RPMI8226 (cell line): ENCODE measurements around the gene PDAP1.
"Not testable (repeated sequence)": the region's sequence is repeated elsewhere in the genome, so short reads cannot be mapped to it uniquely, and the experiment has no call there.

Experiments used
- DNase-seq: peaks from one replicate; pipeline ENCODE4 v3.0.0-alpha.2; 2015

PDAP1 gene

DNA sequence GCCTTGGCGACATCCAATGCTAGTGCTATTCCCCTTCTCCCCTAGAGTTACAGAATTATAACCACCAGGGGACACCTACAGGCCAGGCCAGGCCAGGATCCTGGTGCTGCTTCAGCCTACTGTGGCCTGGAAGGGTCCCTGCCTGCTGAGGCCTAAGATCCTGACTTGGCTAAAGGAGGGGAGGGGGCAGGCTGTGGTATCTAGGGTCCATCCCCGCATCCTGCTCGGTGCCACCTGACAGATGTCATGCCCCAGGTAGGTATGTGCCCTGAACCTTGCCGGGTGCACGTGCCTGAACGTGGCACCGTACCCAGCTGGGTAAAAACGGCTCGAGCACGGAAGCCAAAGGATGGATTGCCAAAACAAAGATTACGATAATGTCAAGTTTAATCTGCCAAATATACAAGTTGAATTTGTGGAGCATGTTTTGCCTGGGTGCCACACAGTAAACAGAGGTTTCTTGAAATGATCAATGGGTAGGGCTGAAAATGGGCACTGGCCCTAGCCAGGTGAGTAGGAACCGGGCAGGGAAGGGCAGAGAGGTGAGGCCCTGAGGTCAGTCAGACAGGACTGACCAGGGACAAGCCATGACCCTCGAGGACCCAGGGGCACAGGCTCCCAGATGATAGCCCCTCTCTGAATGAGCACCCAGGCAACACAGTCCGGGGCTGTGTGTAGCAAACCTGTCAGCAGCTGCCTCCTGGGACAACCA lies 12.6 kb downstream of the PDAP1 start:
- DNase-seq, result no peak

DNA sequence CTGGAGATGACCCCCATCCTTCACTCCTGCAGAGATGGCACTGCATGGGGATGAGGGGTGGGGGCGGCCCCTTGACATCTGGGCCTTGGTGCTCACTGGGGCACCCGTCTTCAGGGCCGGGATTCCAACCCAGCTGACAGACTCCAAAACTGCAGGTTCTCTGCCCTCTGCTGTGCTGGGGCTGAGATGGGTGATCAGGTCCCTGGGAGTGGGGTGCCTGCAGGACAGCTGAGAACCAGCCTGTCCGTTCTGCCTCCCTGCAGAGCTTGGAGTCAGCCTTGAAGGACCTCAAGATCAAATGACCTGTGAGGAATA lies 14.3 kb downstream of the PDAP1 start:
- DNase-seq, result no peak

DNA sequence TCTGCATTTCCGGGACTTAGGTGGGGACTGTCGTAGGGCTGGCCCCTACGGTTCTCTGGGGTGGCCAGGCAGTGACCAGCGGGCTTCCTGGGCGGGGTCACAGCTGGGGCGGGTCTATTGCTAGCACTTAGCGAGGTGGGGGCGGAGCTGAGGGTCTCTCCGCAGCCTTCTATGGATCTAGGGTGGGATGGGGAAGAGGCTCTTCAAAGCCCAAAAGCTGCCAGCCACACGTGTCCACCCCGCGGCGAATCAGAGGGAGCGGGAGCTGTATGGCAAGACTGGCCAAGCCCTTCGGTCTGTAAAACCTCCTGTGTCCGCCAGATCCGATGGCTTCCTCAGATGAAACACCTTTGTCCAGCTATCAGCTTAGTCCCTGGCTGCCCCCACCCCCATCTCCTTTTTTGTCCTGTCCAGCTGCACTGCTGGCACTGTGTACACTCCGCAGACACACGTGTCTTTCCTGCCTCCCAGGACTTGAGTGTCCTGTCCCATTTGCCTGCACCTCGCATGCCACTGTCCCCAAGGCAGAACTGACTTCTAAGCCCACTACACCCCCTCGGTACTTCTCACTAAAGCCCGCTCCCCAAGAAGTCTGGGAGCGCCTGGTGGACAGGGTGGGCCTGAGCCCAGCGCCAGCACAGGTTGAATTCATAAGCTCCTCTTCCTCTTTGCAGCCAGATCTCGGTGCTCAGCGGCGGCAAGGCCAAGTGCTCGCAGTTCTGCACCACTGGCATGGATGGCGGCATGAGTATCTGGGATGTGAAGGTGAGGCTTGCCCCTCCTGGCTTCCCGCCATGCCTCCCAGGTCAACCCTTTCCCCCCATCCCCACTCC lies 14.8 kb downstream of the PDAP1 start:
- no peak for DNase-seq

DNA sequence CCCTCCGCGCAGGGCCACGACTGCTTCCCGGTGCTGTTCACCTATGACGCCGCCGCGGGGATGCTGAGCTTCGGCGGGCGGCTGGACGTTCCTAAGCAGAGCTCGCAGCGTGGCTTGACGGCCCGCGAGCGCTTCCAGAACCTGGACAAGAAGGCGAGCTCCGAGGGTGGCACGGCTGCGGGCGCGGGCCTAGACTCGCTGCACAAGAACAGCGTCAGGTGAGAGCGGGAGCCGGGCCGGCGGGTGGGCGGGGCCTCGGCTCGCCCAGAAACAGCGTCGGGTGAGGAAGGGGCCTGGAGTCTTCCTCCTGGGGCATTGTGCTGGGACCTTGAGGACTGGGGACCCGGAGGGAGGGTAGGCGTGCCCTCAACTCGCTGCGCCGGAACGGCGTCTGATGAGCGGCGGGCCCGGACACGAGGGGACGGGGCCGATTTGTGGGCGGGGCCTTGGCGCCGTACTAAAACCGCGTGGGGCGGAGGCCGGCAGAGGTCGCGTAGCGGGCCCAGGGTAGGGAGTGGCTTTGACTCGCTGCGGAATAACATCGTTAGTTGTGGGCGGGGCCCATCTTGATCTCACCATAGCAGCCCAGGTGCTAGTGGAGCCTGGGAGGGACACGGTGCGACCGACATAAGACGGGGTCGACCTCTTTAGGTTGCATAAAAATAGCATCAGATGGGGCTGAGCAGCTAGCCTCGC lies 15.6 kb downstream of the PDAP1 start:
- DNase-seq, result no peak

DNA sequence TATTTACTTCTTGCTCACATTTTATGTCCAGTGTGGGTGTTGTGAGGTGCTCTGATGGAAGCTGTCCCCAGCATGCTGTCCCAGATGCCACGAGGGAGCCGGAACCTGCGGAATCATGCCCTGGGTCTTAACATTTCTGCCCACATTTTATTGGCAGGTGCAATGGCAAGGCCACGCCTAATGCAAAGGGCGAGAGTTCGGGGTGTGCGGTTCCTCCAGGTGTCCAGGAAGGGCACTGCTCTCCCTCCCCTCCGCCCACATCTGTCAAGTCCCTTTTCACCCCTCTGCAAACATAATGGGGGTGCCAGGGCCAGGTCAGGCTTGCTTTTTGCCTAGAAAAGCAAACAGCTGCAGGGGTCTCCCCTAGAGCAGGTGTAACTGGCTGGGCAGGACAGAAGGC lies 16.4 kb downstream of the PDAP1 start:
- no peak for DNase-seq

DNA sequence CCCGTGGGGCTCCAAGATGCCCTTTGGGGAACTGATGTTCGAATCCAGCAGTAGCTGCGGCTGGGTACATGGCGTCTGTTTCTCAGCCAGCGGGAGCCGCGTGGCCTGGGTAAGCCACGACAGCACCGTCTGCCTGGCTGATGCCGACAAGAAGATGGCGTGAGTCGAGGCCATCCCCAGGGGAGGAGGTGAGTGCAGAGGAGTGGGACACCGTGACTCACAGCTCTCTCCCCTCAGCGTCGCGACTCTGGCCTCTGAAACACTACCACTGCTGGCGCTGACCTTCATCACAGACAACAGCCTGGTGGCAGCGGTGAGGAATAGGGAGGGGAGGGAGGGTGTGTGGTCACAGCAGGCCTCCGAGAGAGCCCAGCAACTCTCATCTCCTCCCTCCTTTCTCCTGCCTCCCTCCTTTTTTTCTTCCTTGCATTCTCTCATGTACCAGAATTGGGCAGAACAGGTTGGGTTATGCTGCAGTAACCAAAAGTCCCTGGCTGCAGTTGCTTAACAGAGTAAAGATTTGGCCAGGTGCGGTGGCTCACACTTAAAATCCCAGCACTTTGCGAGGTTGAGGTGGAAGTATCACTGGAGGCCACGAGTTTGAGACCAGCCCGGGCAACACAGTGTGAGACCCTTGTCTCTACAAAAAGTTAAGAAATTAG lies 17.3 kb downstream of the PDAP1 start:
- DNase-seq, result no peak

DNA sequence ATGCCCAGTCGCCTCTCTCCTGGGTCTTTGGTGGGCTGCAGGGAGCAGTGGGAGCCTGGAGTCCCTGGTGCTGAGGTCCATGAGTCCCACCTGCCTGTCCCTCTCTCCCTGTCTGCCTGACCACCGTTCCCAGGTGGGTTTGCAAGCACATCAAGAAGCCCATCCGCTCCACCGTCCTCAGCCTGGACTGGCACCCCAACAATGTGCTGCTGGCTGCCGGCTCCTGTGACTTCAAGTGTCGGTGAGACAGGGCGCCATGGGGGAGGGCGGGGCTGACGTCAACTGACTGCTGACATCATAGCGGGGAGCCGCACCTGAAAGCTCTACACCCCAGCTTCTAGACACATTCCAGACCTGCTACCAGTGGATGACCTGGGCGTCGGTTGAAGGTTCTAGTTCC lies 18.6 kb downstream of the PDAP1 start:
- DNase-seq, result no peak

DNA sequence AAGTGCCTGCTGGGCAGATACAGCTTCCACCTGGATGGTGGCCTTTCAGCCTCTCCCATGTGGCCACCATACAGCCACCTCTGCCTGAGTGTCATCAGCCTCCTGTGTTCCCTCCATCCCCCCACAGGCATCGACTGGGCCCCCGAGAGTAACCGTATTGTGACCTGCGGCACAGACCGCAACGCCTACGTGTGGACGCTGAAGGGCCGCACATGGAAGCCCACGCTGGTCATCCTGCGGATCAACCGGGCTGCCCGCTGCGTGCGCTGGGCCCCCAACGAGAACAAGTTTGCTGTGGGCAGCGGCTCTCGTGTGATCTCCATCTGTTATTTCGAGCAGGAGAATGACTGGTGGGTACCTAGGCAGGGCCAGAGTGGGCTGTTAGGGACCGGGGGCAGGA lies 20.5 kb downstream of the PDAP1 start:
- DNase-seq, result no peak

DNA sequence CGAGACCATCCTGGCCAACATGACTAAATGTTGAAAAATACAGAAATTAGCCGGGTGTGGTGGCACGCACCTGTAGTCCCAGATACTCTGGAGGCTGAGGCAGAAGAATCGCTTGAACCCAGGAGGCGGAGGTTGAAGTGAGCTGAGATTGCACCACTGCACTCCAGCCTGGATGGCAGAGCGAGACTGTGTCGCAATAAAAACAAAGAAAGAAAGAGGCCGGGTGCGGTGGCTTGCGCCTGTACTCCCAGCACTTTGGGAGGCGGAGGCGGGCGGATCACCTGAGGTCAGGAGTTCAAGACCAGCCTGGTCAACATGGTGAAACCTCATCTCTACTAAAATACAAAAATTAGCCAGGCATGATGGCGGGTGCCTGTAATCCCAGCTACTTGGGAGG lies 21.2 kb downstream of the PDAP1 start:
- DNase-seq, result not testable (repeated sequence)

DNA sequence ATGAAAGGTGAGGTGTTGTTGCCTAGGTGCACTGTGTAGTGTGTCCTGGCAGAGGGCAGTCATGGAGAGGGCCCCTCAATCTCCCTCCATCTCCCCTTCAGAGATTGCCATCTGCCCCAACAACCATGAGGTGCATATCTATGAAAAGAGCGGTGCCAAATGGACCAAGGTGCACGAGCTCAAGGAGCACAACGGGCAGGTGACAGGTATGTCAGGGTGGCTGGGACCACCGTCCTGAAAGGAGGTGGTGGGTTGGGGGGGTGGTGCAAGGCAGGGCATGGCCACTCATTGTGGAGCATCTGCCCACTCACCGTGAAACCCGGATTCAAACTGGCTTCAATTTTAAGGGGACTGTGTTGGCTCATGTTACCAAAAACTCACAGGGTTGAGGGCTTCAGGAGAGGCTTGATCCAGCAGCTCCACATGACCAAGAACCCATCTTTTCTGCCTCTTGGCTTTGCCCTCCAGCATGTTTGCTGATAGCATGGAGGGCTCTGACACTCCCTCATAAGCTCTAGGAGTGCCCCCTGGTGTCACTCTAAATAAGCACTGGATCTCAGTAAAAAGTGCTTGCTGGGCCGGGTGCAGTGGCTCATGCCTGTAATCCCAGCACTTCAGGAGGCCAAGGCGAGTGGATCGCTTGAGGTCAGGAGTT lies 21.7 kb downstream of the PDAP1 start:
- peak; percentile 55 for DNase-seq

DNA sequence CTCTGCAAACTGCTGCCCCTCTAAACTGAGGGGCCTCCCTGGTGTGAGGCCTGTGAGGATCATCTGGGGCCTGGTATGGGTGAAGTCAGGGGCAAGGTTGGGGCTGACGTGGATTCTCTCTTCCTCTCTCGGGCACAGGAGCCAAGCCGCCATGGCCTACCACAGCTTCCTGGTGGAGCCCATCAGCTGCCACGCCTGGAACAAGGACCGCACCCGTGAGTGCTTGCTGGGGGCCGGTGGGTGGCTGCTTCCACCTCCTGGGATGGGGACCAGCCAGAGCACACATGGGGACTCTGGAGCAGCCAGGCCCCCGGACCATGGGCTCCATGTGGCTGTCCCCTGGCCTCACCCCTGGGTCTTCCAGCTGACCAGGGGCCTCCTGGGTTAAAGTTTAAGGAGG lies 22.8 kb downstream of the PDAP1 start:
- DNase-seq, result no peak

DNA sequence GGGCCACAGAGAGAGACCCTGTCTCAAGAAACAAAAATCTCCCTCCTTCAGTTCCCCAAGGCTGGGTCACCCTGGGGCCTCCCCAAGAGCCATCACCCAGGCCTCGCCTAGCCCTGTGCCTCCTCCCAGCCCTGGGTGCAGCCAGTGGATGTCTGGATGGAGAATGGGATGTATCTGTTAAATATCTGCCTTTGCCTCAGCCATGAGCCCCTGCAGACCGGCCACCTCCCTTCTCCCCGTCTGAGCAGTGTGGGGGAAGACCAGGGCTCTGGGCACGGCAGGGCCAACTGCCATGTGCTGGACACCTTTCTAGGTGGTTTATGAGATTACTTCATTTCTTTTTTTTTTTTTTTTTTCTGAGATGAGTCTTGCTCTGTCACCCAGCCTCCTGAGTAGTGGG lies 23.9 kb downstream of the PDAP1 start:
- DNase-seq, result no peak

DNA sequence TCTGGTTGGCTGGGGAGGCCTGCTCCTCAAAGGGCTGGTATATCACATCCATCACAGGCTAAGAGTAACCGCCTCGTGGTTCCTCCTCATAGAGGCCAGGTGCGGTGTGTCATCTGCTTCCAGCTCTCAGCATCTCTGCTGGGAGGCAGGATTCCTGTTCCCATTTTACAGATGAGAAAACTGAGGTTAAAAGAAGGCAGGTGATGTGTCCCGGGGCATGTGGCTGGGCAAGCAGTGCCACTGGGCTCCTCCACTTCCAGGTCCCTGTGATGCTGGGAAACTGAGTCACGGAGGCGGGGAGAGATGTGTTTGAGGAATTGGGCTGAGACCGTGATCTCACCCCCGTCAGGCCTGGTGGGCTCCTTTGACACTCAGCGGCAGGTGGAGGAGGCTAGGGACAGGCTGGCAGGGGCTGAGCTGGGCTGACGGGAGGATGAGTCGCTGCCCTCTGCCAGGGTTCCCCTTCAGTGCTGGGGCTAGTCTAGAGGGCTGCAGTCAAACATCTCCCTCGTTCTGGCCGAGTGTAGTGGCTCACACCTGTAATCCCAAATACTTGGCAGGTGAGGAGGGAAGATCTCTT lies 24.5 kb downstream of the PDAP1 start:
- no peak for DNase-seq

DNA sequence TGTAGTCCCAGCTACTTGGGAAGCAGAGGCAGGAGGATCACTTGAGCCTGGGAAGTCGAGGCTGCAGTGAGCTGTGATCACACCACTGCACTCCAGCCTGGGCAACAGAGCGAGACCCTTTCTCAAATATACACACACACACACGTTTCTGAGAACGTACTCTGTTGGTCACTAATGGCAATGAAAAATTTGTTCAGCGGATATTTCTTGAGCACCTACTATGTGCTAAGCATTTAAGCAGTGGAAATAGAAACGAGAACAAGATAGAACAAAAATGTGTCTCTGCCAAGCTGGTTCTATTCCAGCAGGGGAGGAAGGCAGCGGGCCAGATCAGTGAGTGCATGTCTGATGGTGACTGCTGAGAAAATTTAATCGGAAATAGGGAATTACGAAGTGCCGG lies 25.2 kb downstream of the PDAP1 start:
- no peak for DNase-seq

DNA sequence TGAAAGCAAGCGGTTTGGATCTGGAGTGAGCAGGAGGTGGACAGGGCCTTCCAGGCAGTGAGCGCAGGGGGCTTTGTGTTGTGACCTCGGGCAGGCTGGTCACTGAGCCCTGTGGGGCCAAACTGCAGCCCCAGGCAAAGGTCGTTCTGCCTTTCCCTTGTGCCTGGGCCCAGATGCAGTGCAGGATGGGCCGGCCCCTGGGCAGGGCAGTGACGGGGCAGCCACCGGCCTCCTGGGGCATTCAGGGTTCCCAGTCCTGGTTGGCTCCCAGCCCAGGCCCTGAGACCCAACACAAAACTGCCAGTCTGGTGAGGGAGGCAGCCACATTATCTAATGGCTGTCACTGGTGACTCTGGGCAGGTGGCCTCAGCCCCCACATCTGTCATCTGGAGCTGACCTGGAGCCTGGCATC lies 26.7 kb downstream of the PDAP1 start:
- peak; percentile 63 for DNase-seq

DNA sequence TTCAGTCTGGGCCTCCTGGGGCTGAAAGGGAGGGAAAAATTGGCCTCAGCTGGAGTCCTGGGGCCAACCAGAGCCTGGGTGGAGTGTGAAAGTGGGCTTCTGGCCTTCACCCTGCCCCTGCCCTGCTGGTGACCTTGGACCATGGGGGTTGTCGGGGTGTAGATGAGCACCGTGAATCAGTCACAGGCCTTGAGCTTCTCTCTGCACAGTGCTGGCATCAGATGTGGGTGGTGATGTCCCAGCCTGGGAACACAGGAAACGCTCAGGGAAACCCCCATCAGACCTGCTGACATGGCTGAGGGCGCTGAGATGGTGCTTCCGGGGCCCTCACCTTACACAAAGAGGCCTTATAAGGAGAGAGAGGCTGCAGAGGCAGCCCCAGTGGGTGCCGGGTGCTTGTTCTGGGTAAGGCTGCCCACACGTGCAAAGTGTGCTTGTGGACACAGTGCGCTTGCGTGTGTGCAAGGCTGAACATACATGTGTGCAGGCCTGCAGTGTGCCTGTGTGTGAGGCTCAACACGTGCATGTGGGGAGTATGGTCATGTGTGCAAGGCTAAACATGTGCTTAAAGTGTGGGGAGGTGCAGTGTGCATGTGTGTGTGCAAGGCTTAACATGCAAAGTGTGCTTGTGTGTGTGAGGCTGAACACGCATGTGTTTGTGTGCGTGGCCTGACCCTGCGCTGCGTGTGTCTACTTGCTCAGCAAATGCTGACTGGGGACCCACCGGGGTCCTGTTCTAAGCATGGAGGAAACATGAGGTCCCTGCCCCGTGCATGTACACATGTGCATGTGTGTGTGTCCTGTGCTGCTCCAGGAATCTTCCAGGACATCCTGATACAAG lies 27.4 kb downstream of the PDAP1 start:
- DNase-seq, result peak; percentile 89

DNA sequence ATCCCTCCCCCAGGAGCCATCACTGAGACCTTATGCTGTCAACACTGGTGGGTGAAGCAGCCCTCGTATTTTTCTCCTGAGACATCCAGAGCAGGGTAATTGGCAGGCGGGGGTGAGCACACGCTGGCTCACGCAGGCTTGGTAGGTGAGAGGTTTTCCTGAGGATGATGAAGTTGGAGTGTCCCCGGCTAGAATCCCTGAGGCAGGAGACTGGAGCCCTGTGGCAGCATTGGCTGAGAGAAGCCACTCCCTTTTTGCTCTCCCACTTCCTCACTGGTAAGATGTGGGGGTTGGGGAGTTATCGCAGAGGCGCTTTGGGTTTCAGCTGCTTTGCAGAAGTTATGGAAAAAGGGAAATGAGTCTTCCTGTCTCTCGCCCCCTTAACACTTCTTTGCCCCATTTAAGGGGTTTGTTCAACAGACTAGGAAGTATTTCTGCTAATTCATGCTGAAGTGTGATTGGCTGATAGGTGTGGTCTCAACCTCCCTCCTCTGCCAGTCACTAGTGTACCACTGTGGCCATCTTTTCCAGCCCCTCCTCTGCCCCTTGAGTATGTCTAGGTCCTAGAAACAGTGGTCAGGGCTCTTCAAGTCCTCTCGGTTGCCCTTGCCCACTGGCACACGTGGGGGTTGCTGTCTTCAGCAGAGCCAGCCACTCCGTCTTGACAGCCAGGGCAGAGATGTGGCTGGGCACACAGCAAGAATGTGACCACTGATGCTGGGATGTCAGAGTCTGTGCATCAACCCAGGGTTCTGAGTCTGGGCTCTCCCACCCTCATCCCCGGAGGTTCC lies 28.2 kb downstream of the PDAP1 start:
- DNase-seq, result peak; percentile 80

DNA sequence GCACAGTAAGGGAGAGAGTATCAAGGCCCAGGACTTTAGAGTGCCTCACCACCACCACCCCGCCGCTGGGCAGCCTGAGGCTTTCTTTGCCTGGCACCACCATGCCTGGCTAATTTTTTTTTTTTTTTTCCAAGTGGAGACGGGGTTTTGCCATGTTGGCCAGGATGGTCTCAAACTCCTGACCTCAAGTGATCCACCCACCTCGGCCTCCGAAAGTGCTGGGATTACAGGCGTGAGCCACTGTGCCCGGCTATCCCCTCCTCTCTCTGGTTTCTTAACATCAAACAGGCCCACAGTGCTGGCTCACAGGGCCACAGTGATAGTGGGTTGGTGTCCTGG lies 28.7 kb downstream of the PDAP1 start:
- DNase-seq, result not testable (repeated sequence)

DNA sequence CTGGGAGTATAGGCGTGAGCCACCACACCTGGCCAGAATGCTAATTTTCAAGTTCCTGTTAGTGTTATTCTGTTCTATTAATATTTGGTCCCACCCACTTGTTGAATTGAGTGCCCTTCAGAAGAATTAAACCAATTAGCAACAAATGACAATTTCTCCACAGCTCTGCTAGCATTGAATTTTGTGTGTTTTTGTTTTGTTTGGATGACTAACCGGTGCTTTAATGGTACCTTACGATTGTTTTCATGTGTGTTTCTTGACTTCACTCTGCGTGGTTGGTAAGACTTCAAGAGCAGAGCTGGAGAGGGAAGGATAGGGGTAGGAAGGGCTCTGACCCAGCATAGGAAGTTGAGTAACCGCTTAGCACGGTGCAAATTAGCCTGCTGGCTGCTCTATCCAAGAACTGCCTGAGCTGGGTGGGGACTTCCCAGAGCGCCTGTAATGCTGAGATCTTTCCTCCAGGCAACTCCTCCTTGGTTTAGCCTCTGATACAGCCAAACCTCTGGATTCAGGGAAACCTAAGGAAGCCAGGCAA lies 29.3 kb downstream of the PDAP1 start:
- peak; percentile 41 for DNase-seq

DNA sequence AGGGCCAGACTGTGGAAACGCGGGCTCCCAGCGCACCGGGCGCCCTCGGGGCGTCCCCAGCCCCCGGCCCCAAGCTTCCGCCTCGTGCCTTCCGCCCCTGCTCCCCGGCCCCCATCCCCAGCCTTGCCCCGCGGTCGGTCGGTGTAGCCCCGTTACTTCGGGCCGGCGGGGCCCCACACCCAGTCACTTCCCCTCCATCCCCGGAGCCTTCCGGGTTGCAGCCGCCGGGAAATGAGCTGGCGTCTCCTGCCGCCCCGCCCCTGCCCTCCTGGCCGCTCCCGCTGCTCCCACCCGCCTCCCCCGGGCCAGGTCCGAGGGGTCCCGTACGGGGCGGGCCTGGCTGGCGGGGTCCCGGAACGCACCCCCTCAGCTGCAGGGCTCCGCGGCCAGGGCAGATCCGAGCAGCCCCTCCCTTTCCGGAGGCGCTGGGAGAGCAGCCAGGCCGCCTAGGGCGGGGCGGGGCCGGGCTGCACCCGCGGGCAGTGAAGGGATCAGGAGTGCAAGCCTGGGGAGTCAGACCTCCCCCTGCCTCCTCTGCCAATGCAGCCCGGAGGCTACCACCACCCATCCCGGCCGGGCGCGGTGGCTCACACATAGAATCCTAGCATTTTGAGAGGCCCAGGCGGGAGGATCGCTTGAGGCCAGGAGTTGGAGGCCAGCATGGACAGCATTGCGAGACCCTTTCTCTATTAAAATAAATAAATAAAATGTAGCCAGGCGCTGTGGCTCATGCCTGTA lies 33.2 kb downstream of the PDAP1 start:
- DNase-seq, result peak; percentile 90
